ENCODE measurements around the gene PANX1.

DNA sequence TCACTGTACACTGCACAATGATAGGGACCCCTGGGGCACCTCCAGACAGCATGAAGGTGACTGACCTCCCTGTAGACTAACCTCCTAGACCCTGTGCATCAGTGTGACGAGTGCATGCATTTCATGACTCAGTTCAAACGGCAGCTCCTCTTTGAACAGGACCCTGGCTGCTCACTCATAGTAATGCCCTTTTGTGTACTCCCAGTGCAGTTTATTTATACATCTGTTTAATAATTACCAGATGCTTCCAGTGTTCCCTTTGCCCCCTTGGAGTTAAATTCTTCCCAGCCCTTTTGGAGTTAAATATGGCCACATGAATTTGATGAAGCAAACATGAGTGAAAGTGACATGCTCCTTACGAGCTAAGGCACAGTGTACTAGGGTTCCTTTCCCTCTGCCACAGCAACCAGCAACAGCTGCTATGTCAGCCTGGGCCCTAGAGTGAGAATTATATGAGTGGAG is 72.4 kb downstream of the PANX1 start:
- TF ChIP-seq POLR2A (IDR thresholded peaks at IDR 0.05; ENCODE audit: low read length) = no peak
- TF ChIP-seq GATA1 (IDR thresholded peaks at IDR 0.05; ENCODE audit: low read depth, low read length) = no peak
